ENCODE data around the gene CADM3. TPM values are rescaled to one million over a fixed set of nuclear protein-coding genes. Genes with fewer than 3 reads are reported as not detected.

CADM3 gene
- total and polyA plus RNA-seq, 2 experiments from 2014 or later, result 2.0 to 4.4 TPM

GRCh38 chr1:159199901-159200300, 28.5 kb downstream of the CADM3 start (continued):
- no peak for TF ChIP-seq ZNF462 (CRISPR knock-in tag; IDR thresholded peaks at IDR 0.05)
- no peak for TF ChIP-seq REST (IDR thresholded peaks at IDR 0.05; ENCODE audit: unreplicated experiment)
- no peak for TF ChIP-seq POLR2AphosphoS5 (IDR thresholded peaks at IDR 0.05; ENCODE audit: low read depth)
- no peak for TF ChIP-seq ZNF331 (CRISPR knock-in tag; IDR thresholded peaks at IDR 0.05; ENCODE audit: low read depth)
- TF ChIP-seq STAT1 (IDR thresholded peaks at IDR 0.05; ENCODE audit: unreplicated experiment), result no peak
- no peak for TF ChIP-seq ZNF114 (CRISPR knock-in tag; IDR thresholded peaks at IDR 0.05)
- no peak for TF ChIP-seq EZH2phosphoT487 (IDR thresholded peaks at IDR 0.05; ENCODE audit: unreplicated experiment)
- TF ChIP-seq, protein P1, sequence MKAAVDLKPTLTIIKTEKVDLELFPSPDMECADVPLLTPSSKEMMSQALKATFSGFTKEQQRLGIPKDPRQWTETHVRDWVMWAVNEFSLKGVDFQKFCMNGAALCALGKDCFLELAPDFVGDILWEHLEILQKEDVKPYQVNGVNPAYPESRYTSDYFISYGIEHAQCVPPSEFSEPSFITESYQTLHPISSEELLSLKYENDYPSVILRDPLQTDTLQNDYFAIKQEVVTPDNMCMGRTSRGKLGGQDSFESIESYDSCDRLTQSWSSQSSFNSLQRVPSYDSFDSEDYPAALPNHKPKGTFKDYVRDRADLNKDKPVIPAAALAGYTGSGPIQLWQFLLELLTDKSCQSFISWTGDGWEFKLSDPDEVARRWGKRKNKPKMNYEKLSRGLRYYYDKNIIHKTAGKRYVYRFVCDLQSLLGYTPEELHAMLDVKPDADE (IDR thresholded peaks at IDR 0.05), result no peak
- no peak for TF ChIP-seq EZH2 (IDR thresholded peaks at IDR 0.05; ENCODE audit: low read depth, unreplicated experiment)
